AG04450 (cell line): Measurements from ENCODE around the gene JDP2. TPM values are rescaled to one million over a fixed set of nuclear protein-coding genes. Genes with fewer than 3 reads are reported as not detected.

ENCODE experiments used
- CTCF ChIA-PET: fragments of 300-600, 350-600 bp; formaldehyde crosslinking; extraction: SDS; loops from one replicate; lab custom pipeline; 2022; ENCODE audit warnings: antibody characterized with exemption, inconsistent platforms; lab: Charles Lee
- POLR2A ChIA-PET: fragments of 350-600 bp; formaldehyde crosslinking; extraction: SDS; loops from one replicate; lab custom pipeline; 2021; ENCODE audit warnings: antibody characterized with exemption, inconsistent platforms; lab: Yijun Ruan, JAX
- DNase-seq: peaks from one replicate; pipeline ENCODE4 v3.0.0-alpha.2; 2011; ENCODE audit warnings: low read depth, low spot score
- H3K27ac ChIP-seq: one replicate; pipeline ENCODE4 v1.5.1; 2012; ENCODE audit warnings: low read depth, low read length, control low read depth
- H3K27me3 ChIP-seq: one replicate; pipeline ENCODE4 v1.6.0; 2012; ENCODE audit warnings: low read length; ENCODE audit not compliant: control insufficient read depth, insufficient read depth
- H3K4me3 ChIP-seq: 2 replicates; pipeline ENCODE4 v1.5.1; 2011; ENCODE audit warnings: mild to moderate bottlenecking, low read depth, low read length, control low read depth
- H3K9me3 ChIP-seq: 2 replicates; pipeline ENCODE4 v1.5.1; 2012; ENCODE audit warnings: low read length; ENCODE audit not compliant: control insufficient read depth, insufficient read depth
- CTCF ChIP-seq: IDR thresholded peaks from 2 replicates; pipeline ENCODE4 v1.5.1; 2011; ENCODE audit warnings: low read depth, low read length, control low read depth, inconsistent platforms
- polyA plus RNA-seq: library from polyadenylated mRNA; depleted of rRNA; stranded (reverse); fragments of >200 nt; gene quantifications from 2 replicates; pipeline ENCODE4 v1.2.3, GENCODE V29; 2011

JDP2 gene
- polyA plus RNA-seq, 1 experiment: 49.1 TPM

GRCh38 chr14:75433631-75434071 is 5.8 kb downstream of the JDP2 start:
- TF ChIP-seq CTCF: no peak
- Histone ChIP-seq H3K4me3 (no peak overlapping the region), H3K9me3 (no peaks in the 10 kb centered on the region), H3K27ac (no peak overlapping the region), H3K27me3 (no peaks in the 10 kb centered on the region)
- POLR2A ChIA-PET: no interaction called here
- CTCF ChIA-PET: interaction anchor here (1.2 to 1.6 kb wide), 2 partner anchors 55 to 130 kb away, joined by 4 read pairs; no protein-coding TSS in a partner anchor
- DNase-seq: no peak

GRCh38 chr14:75434138-75434889 is 6.5 kb downstream of the JDP2 start:
- Histone ChIP-seq H3K27me3 (no peaks in the 10 kb centered on the region), H3K9me3 (no peaks in the 10 kb centered on the region), H3K4me3 (no peak overlapping the region), H3K27ac (no peak overlapping the region)
- ChIA-PET CTCF (interaction anchor here (1.2 kb wide), 2 partner anchors 126 to 129 kb away, joined by 4 read pairs; no protein-coding TSS in a partner anchor), POLR2A (no interaction called here)
- DNase-seq: no peak
- no peak for TF ChIP-seq CTCF

GRCh38 chr14:75434890-75435248 is 7.0 kb downstream of the JDP2 start:
- H3K27me3 ChIP-seq: no peaks in the 10 kb centered on the region
- no peak for TF ChIP-seq CTCF
- no peak for DNase-seq
- H3K4me3 ChIP-seq: no peak overlapping the region
- no peaks in the 10 kb centered on the region for H3K9me3 ChIP-seq
- ChIA-PET POLR2A (no interaction called here), CTCF (interaction anchor here (1.2 kb wide), 1 partner anchor 127 kb away, joined by 4 read pairs; no protein-coding TSS in a partner anchor)
- H3K27ac ChIP-seq: no peak overlapping the region

- ChIA-PET CTCF (no interaction called here), POLR2A (no interaction called here)
- no peaks in the 10 kb centered on the region for H3K27me3 ChIP-seq
- no peak for TF ChIP-seq CTCF
- no peak overlapping the region for H3K27ac ChIP-seq
- H3K4me3 ChIP-seq: no peak overlapping the region
- DNase-seq: no peak
- no peaks in the 10 kb centered on the region for H3K9me3 ChIP-seq
Measured at GRCh38 chr14:75435473-75435872, 7.7 kb downstream of the JDP2 start.
